Lower leg skin (tissue), 3 donors: Measurements from ENCODE around the gene KIF27.
"Not testable (repeated sequence)": the region's sequence is repeated elsewhere in the genome, so short reads cannot be mapped to it uniquely, and the experiment has no call there.

ENCODE experiments used
- CTCF ChIP-seq, 3 donors: fragments of 450-650 bp; IDR thresholded peaks; one replicate each; pipeline ENCODE4 v1.5.1; 2016; ENCODE audit warnings: antibody characterized with exemption in 3 of 3, mild to moderate bottlenecking in 3 of 3, moderate library complexity in 2 of 3
- POLR2A ChIP-seq, 2 donors: fragments of 450-650 bp; IDR thresholded peaks; one replicate each; pipeline ENCODE4 v1.6.1; 2016 to 2017; ENCODE audit warnings: antibody characterized with exemption in 2 of 2, mild to moderate bottlenecking in 1 of 2, moderate library complexity in 1 of 2

- TF ChIP-seq CTCF, POLR2A (IDR thresholded peaks at IDR 0.05): not testable (repeated sequence)
Observed at GRCh38 chr9:83803941-83804340, 117.3 kb downstream of the KIF27 start.
